GM12878 (cell line): ENCODE measurements around the gene EPB41. TPM values are rescaled to one million over a fixed set of nuclear protein-coding genes. Genes with fewer than 3 reads are reported as not detected.

Experiments used
- ATAC-seq: fragments of 200-7000 bp; cut with Tn5 transposase; 3 replicates; pipeline ENCODE4 v1.9.1; 2020; ENCODE audit warnings: mild to moderate bottlenecking, moderate library complexity
- BruUV-seq: library from RNA; stranded (reverse); fragments of 400-500 nt; replicated peaks from 2 replicates; lab custom pipeline; 2021; lab: Mats Ljungman, UMichigan
- CTCF ChIA-PET: fragments of 300-600 bp; sonication (Branson Sonifier 250); formaldehyde crosslinking; extraction: SDS; loops from one replicate; lab custom pipeline; 2021; ENCODE audit warnings: inconsistent platforms; lab: Yijun Ruan, JAX
- POLR2A ChIA-PET: fragments of 350-600 bp; formaldehyde crosslinking; extraction: SDS; loops from one replicate; lab custom pipeline; 2021; ENCODE audit warnings: inconsistent platforms; lab: Charles Lee
- RAD21 ChIA-PET: fragments of 300-600 bp; sonication (Branson Sonifier 250); formaldehyde crosslinking; loops from one replicate; lab custom pipeline; 2023; ENCODE audit warnings: antibody characterized with exemption; ENCODE audit not compliant: unreplicated experiment; lab: Charles Lee
- SMC1A ChIA-PET: fragments of 300-600 bp; sonication (Branson Sonifier 250); formaldehyde crosslinking; loops from one replicate; lab custom pipeline; 2023; ENCODE audit not compliant: unreplicated experiment, uncharacterized antibody; lab: Charles Lee
- DNase-seq: peaks from one replicate; pipeline ENCODE4 v3.0.0-alpha.2; 2011; ENCODE audit warnings: low read depth, low spot score
- FAIRE-seq: peaks from 3 replicates; lab custom pipeline; 2011; peaks lifted over from hg19 to GRCh38; lab: Jason Lieb, UNC
- H2AFZ ChIP-seq: 2 replicates; pipeline ENCODE4 v1.6.0; 2011; ENCODE audit warnings: low read depth, low read length, control low read depth; ENCODE audit not compliant: control insufficient read depth
- H3K27ac ChIP-seq: 2 replicates; pipeline ENCODE4 v1.5.1; 2011; ENCODE audit warnings: control low read depth; ENCODE audit not compliant: control insufficient read depth, insufficient read depth
- H3K27me3 ChIP-seq, 2 experiments: replicated peaks in 1 of 2; 2 replicates each; pipeline versions ENCODE4 v1.6.0 to v1.6.1; 2011; ENCODE audit warnings: low read length in 1 of 2; ENCODE audit not compliant: control insufficient read depth in 2 of 2, insufficient read depth in 2 of 2
- H3K36me3 ChIP-seq, 2 experiments: 2 replicates each; pipeline ENCODE4 v1.5.1; 2011; ENCODE audit warnings: low read length in 1 of 2; ENCODE audit not compliant: control insufficient read depth in 2 of 2, insufficient read depth in 2 of 2
- H3K4me1 ChIP-seq: 2 replicates; pipeline ENCODE4 v1.6.1; 2011; ENCODE audit warnings: mild to moderate bottlenecking, low read length, moderate library complexity, mixed read lengths; ENCODE audit not compliant: control insufficient read depth, insufficient read depth
- H3K4me2 ChIP-seq: 2 replicates; pipeline ENCODE4 v1.6.0; 2011; ENCODE audit warnings: control low read depth; ENCODE audit not compliant: control insufficient read depth, insufficient read depth
- H3K4me3 ChIP-seq: fragments of 200-600 bp; sonication (generic); 2 replicates; pipeline ENCODE4 v1.5.1; 2016
- H3K79me2 ChIP-seq: 2 replicates; pipeline ENCODE4 v1.6.0; 2011; ENCODE audit warnings: low read length; ENCODE audit not compliant: control insufficient read depth, insufficient read depth
- H3K9ac ChIP-seq: 2 replicates; pipeline ENCODE4 v1.8.0; 2011; ENCODE audit warnings: low read length, control low read depth, mixed read lengths; ENCODE audit not compliant: control insufficient read depth, insufficient read depth
- H3K9me3 ChIP-seq: replicated peaks from 3 replicates; pipeline ENCODE4 v1.5.1; 2011; ENCODE audit warnings: mild to moderate bottlenecking, low read length; ENCODE audit not compliant: control insufficient read depth, insufficient read depth
- H4K20me1 ChIP-seq: 2 replicates; pipeline ENCODE4 v1.6.0; 2011; ENCODE audit not compliant: control insufficient read depth, insufficient read depth
- CBFB ChIP-seq: IDR thresholded peaks from 2 replicates; pipeline ENCODE4 v1.6.1; 2016; ENCODE audit warnings: antibody characterized with exemption, low read depth
- CUX1 ChIP-seq: IDR thresholded peaks from 2 replicates; pipeline ENCODE4 v1.6.1; 2012; ENCODE audit warnings: improper control_type of control experiment, low read depth, low read length; ENCODE audit not compliant: insufficient replicate concordance
- HCFC1 ChIP-seq: fragments of 150-350 bp; IDR thresholded peaks from 2 replicates; pipeline ENCODE4 v1.6.1; 2014; ENCODE audit warnings: low read length
- KAT2A ChIP-seq: conservative IDR thresholded peaks from 2 replicates; pipeline ENCODE4 v1.6.1; 2011; ENCODE audit warnings: low read depth, low read length; ENCODE audit not compliant: control insufficient read depth
- MEF2A ChIP-seq: IDR thresholded peaks from 2 replicates; pipeline ENCODE4 v1.6.1; 2011; ENCODE audit warnings: low read depth, mild to moderate bottlenecking, low read length, moderate library complexity; ENCODE audit not compliant: insufficient read depth
- POU2F2 ChIP-seq: IDR thresholded peaks from 3 replicates; pipeline ENCODE4 v1.6.1; 2011; ENCODE audit warnings: low read depth, mild to moderate bottlenecking, low read length, borderline replicate concordance
- RBBP5 ChIP-seq: fragments of 200-600 bp; sonication (generic); conservative IDR thresholded peaks from 2 replicates; pipeline ENCODE4 v1.6.1; 2016
- SMAD5 ChIP-seq: IDR thresholded peaks from 2 replicates; pipeline ENCODE4 v1.6.1; 2016; ENCODE audit warnings: antibody characterized with exemption, low read depth
- ZNF24 ChIP-seq: fragments of 450-650 bp; IDR thresholded peaks from 2 replicates; pipeline ENCODE4 v1.6.1; 2017; ENCODE audit warnings: antibody characterized with exemption, mild to moderate bottlenecking
- WGBS: methylation state at CpG from one replicate; pipeline ENCODE4 v1.1.6; 2016; ENCODE audit warnings: low lambda C conversion rate; ENCODE audit not compliant: insufficient replicate concordance, insufficient coverage; ENCODE audit errors: missing lambda C conversion rate; 5-methylcytosine and 5-hydroxymethylcytosine counted together
- in situ Hi-C: fragments of 300-500 bp; cut with MboI; formaldehyde crosslinking; loops from 9 replicates; pipeline ENCODE4 v1.14.3; 2018; ENCODE audit warnings: mixed read lengths
- intact Hi-C: fragments of 100-400 bp; cut with micrococcal nuclease; formaldehyde crosslinking; loops from one replicate; pipeline ENCODE4 v1.14.2; 2022; ENCODE audit not compliant: unreplicated experiment
- polyA plus RNA-seq, 11 experiments: library from polyadenylated mRNA; depleted of rRNA in 4 of 11; unstranded in 6 of 11; stranded (reverse) in 5 of 11; fragments of >200 nt; fragmentation: Nextera tagmentation in 4 of 11; fragmentation: Illumina TruSeq in 1 of 11; extraction: Ambion mirVana in 4 of 11; extraction: Trizol in 1 of 11; gene quantifications; 1 replicate in 1 of 11; 2 replicates in 10 of 11; pipeline versions ENCODE4 v1.2.1 to v1.2.3, GENCODE V29; 2011 to 2016; ENCODE audit warnings: inconsistent platforms in 2 of 11, missing spikeins in 2 of 11, low read depth in 1 of 11
- total RNA-seq, 4 experiments: library from RNA; depleted of rRNA in 3 of 4; stranded (reverse); fragments of >200 nt in 3 of 4; fragmentation: Illumina TruSeq in 1 of 4; extraction: Trizol in 1 of 4; gene quantifications; 2 replicates each; pipeline versions ENCODE4 v1.2.1 to v1.2.3, GENCODE V29; 2013 to 2021

The EPB41 gene
- total and polyA plus RNA-seq, 10 of the 15 experiments (the other 5 are each of a cell fraction or from before 2014, with no cell fraction given) = 1.1 to 77.6 (median 58.8) TPM

GRCh38 chr1:29002792-29003191 is 88.4 kb downstream of the EPB41 start (continued):
- TF ChIP-seq SMAD5 (no peak), ZNF24 (no peak), CBFB (no peak), CUX1 (no peak), MEF2A (no peak)

GRCh38 chr1:29004288-29004687 is 89.9 kb downstream of the EPB41 start:
- ChIA-PET POLR2A (no interaction called here), CTCF (no interaction called here), RAD21 (no interaction called here), SMC1A (no interaction called here)
- Histone ChIP-seq H3K9ac (no peak overlapping the region), H3K4me2 (no peak overlapping the region), H3K9me3 (no peaks in the 10 kb centered on the region), H4K20me1 (no peaks in the 10 kb centered on the region), H2AFZ (no peak overlapping the region), H3K36me3 (no peaks in the 10 kb centered on the region; a peak in 2 of 4 replicates), H3K27ac (no peak overlapping the region), H3K27me3 (no peaks in the 10 kb centered on the region), H3K4me1 (no peaks in the 10 kb centered on the region), H3K4me3 (no peak overlapping the region), H3K79me2 (no peaks in the 10 kb centered on the region)
- no peak for DNase-seq
- BruUV-seq = no TSS peak
- TF ChIP-seq POU2F2 = no peak
- TF ChIP-seq KAT2A = no peak
- TF ChIP-seq RBBP5 = no peak
- no peak for TF ChIP-seq HCFC1
- FAIRE-seq = no peak
- WGBS = 92% methylated on average over 1 of the region's 1 CpG
- intact Hi-C loops = no loop called here
- in situ Hi-C loops = no loop called here
- no peak for ATAC-seq
